Measurements from ENCODE around the gene RMND1. TPM values are rescaled to one million over a fixed set of nuclear protein-coding genes. Genes with fewer than 3 reads are reported as not detected.
A peak's percentile ranks its signal among the peaks of the same experiment; 100 is the strongest.

Gene RMND1
- total and polyA plus RNA-seq, 2 of the 13 experiments (the other 11 are each of a cell fraction or from before 2014, with no cell fraction given): 34.0 to 72.5 TPM

DNA sequence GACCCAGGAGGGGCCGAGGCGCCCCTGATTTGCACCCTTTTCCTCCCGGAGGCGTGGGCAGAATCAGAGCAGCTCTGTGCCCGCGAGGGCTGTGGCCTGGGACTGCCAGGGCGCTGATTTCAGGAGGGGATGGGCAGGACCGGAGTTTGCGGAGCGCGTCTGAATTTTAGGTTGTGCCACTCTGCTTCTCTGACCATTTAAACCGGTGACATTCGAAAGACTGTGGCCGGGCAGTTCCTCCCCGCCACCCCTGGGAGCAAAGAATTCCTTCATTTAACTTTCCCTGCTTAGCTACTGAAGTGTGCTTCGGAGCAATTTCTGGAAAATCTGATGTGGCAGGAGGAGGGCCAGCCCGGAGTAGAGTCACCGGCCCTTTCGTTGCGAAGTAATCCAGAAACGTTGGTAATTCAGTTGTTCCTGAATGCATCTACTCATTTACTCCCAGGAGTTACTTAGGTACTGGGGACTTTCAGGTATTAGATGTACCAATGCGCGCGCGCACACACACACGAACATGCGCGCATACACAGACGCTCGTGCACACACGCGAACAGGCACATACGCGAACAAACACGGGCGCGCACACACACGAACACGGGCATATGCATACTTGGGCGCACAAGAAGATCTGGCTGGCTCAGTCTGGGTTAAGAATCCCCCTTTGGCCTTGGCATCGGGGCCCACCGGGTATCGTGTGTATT lies 42.5 kb upstream of the RMND1 start (continued):
- TF ChIP-seq SOX6 (IDR thresholded peaks at IDR 0.05) (no peak), SOX6 (CRISPR knock-in tag; IDR thresholded peaks at IDR 0.05) (peak; percentile 68), HOXA3 (CRISPR knock-in tag; IDR thresholded peaks at IDR 0.05) (peak; percentile 71; the same call in 1 of the 2 replicates), POGZ (CRISPR knock-in tag; IDR thresholded peaks at IDR 0.05) (peak; percentile 37; the same call in 1 of the 2 replicates), CBX2 (IDR thresholded peaks at IDR 0.05; ENCODE audit: low read depth, low read length) (no peak), CBX2 (CRISPR knock-in tag; IDR thresholded peaks at IDR 0.05; ENCODE audit: low read depth) (no peak), ETV5 (CRISPR knock-in tag; IDR thresholded peaks at IDR 0.05; ENCODE audit: borderline replicate concordance) (no peak), ZNF101 (CRISPR knock-in tag; IDR thresholded peaks at IDR 0.05; ENCODE audit: borderline replicate concordance, low read depth) (no peak), NFE2 (CRISPR knock-in tag; IDR thresholded peaks at IDR 0.05) (0 out of 2 replicates have a peak, but pooled peaks have one; percentile 6), DNMT1 (CRISPR knock-in tag; IDR thresholded peaks at IDR 0.05) (no peak; the same call in 1 of the 2 replicates), ZFX (CRISPR knock-in tag; IDR thresholded peaks at IDR 0.05; ENCODE audit: low read depth) (0 out of 2 replicates have a peak, but pooled peaks have one; percentile 16), ARID2 (CRISPR knock-in tag; IDR thresholded peaks at IDR 0.05; ENCODE audit: borderline replicate concordance) (0 out of 2 replicates have a peak, but pooled peaks have one; percentile 43), ZNF570 (CRISPR knock-in tag; IDR thresholded peaks at IDR 0.05; ENCODE audit: borderline replicate concordance) (no peak), CHD4 (IDR thresholded peaks at IDR 0.05; ENCODE audit: borderline replicate concordance, low read length) (no peak), ZNF256 (CRISPR knock-in tag; conservative IDR thresholded peaks at IDR 0.05) (peak; percentile 61; the same call in 1 of the 2 replicates)
- TF ChIP-seq, protein P1, sequence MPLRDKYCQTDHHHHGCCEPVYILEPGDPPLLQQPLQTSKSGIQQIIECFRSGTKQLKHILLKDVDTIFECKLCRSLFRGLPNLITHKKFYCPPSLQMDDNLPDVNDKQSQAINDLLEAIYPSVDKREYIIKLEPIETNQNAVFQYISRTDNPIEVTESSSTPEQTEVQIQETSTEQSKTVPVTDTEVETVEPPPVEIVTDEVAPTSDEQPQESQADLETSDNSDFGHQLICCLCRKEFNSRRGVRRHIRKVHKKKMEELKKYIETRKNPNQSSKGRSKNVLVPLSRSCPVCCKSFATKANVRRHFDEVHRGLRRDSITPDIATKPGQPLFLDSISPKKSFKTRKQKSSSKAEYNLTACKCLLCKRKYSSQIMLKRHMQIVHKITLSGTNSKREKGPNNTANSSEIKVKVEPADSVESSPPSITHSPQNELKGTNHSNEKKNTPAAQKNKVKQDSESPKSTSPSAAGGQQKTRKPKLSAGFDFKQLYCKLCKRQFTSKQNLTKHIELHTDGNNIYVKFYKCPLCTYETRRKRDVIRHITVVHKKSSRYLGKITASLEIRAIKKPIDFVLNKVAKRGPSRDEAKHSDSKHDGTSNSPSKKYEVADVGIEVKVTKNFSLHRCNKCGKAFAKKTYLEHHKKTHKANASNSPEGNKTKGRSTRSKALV (CRISPR knock-in tag; IDR thresholded peaks at IDR 0.05): peak; percentile 63; the same call in 1 of the 2 replicates
- TF ChIP-seq, protein P2, sequence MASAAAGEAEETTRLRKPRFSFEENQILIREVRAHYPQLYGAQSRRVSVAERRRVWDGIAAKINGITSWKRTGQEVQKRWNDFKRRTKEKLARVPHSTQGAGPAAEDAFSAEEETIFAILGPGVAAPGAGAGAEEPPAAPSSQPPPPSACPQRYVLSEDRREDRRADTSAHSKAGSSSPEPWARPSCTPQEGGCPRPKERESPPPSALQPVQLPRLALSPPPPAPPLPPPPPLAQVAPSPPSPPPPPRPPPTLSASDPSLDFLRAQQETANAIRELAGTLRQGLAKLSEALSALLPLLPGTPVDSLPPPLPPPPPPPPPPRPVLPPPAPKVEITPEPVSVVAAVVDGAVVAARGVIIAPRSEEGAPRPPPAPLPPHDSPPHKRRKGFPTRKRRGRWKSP (CRISPR knock-in tag; IDR thresholded peaks at IDR 0.05): peak; percentile 11; the same call in 1 of the 2 replicates
- TF ChIP-seq, protein P3, sequence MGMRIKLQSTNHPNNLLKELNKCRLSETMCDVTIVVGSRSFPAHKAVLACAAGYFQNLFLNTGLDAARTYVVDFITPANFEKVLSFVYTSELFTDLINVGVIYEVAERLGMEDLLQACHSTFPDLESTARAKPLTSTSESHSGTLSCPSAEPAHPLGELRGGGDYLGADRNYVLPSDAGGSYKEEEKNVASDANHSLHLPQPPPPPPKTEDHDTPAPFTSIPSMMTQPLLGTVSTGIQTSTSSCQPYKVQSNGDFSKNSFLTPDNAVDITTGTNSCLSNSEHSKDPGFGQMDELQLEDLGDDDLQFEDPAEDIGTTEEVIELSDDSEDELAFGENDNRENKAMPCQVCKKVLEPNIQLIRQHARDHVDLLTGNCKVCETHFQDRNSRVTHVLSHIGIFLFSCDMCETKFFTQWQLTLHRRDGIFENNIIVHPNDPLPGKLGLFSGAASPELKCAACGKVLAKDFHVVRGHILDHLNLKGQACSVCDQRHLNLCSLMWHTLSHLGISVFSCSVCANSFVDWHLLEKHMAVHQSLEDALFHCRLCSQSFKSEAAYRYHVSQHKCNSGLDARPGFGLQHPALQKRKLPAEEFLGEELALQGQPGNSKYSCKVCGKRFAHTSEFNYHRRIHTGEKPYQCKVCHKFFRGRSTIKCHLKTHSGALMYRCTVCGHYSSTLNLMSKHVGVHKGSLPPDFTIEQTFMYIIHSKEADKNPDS (CRISPR knock-in tag; IDR thresholded peaks at IDR 0.05): peak; percentile 100
- TF ChIP-seq, protein P4, sequence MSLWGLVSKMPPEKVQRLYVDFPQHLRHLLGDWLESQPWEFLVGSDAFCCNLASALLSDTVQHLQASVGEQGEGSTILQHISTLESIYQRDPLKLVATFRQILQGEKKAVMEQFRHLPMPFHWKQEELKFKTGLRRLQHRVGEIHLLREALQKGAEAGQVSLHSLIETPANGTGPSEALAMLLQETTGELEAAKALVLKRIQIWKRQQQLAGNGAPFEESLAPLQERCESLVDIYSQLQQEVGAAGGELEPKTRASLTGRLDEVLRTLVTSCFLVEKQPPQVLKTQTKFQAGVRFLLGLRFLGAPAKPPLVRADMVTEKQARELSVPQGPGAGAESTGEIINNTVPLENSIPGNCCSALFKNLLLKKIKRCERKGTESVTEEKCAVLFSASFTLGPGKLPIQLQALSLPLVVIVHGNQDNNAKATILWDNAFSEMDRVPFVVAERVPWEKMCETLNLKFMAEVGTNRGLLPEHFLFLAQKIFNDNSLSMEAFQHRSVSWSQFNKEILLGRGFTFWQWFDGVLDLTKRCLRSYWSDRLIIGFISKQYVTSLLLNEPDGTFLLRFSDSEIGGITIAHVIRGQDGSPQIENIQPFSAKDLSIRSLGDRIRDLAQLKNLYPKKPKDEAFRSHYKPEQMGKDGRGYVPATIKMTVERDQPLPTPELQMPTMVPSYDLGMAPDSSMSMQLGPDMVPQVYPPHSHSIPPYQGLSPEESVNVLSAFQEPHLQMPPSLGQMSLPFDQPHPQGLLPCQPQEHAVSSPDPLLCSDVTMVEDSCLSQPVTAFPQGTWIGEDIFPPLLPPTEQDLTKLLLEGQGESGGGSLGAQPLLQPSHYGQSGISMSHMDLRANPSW (CRISPR knock-in tag; IDR thresholded peaks at IDR 0.05; ENCODE audit: borderline replicate concordance): 0 out of 2 replicates have a peak, but pooled peaks have one; percentile 24
- TF ChIP-seq, protein P5, sequence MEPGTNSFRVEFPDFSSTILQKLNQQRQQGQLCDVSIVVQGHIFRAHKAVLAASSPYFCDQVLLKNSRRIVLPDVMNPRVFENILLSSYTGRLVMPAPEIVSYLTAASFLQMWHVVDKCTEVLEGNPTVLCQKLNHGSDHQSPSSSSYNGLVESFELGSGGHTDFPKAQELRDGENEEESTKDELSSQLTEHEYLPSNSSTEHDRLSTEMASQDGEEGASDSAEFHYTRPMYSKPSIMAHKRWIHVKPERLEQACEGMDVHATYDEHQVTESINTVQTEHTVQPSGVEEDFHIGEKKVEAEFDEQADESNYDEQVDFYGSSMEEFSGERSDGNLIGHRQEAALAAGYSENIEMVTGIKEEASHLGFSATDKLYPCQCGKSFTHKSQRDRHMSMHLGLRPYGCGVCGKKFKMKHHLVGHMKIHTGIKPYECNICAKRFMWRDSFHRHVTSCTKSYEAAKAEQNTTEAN (CRISPR knock-in tag; conservative IDR thresholded peaks at IDR 0.05): peak; percentile 83; the same call in 1 of the 2 replicates

Data from HepG2 (cell line).